Amygdala (tissue), 56 donors: ENCODE data around the gene CA14.
A peak's percentile ranks its signal among the peaks of the same experiment; 100 is the strongest.
"Not testable (repeated sequence)": the region's sequence is repeated elsewhere in the genome, so short reads cannot be mapped to it uniquely, and the experiment has no call there.

ENCODE experiments used
- DNase-seq, 56 donors: peaks; one replicate each; lab custom pipeline; 2025; lab: John Stamatoyannopoulos, UW

CA14 gene

GRCh38 chr1:150257624-150258585 lies at the start of gene CA14:
Gene CA14 (plus strand): TSS chr1:150257774. CDS start chr1:150258129, 355 bp downstream.
- DNase-seq, result peak in 50 of 56 donors; percentile 11 to 84 (median 51)

DNA sequence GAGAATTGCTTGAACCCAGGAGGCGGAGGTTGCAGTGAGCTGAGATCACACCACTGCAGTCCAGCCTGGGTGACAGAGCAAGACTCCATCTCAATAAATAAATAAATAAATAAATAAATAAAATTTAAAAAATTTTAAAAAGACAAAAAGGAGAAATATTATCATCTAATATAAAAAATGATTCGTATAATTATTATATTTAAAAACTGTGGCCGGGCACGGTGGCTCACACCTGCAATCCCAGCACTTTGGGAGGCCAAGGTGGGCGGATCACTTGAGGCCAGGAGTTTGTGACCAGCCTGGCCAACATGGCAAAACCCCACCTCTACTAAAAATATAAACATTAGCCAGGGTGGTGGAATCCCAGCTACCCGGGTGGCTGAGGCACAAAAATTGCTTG lies 49.1 kb upstream of the CA14 start:
- DNase-seq, result not testable (repeated sequence)

- DNase-seq, result no peak
Observed at GRCh38 chr1:150210091-150210490, 47.5 kb upstream of the CA14 start.

- no peak for DNase-seq
Observed at GRCh38 chr1:150210706-150211105, 46.9 kb upstream of the CA14 start.

DNA sequence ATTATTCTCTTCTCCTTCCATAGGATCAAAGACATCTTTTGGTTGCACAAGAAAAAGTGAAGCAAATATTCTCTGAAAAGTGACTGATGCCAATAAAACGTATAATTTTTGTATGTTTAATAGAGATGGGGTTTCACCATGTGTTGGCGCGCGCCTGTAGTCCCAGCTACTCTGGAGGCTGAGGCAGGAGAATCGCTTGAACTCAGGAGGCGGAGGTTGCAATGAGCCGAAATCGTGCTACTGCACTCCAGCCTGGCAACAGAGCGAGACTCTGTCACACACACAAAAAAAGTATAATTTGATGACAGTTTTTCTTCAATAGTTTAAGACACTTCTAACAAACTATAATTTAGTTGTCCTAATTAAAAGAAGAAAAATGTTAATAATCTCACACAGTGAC lies 45.5 kb upstream of the CA14 start:
- no peak for DNase-seq

- DNase-seq, result peak; percentile 40 to 96 (median 89)
Observed at GRCh38 chr1:150213170-150214098, 44.1 kb upstream of the CA14 start.

GRCh38 chr1:150214099-150214756 lies 43.3 kb upstream of the CA14 start:
- DNase-seq, result not testable (repeated sequence)

DNA sequence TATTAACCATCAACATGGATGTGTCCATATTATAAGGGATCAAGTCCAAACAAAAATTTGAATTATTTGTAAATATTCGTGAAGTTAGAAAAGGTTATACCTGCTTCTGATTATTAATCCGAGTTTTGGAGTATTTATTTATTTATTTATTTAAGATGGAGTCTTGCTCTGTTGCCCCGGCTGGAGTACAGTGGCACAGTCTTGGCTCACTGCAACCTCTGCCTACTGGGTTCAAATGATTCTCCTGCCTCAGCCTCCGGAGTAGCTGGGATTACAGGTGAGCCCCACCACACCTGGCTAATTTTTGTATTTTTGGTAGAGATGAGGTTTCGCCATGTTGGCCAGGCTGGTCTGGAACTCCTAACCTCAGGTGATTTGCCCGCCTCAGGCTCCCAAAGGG lies 41.7 kb upstream of the CA14 start:
- not testable (repeated sequence) for DNase-seq

GRCh38 chr1:150221552-150221951 lies 36.0 kb upstream of the CA14 start:
- DNase-seq, result no peak

DNA sequence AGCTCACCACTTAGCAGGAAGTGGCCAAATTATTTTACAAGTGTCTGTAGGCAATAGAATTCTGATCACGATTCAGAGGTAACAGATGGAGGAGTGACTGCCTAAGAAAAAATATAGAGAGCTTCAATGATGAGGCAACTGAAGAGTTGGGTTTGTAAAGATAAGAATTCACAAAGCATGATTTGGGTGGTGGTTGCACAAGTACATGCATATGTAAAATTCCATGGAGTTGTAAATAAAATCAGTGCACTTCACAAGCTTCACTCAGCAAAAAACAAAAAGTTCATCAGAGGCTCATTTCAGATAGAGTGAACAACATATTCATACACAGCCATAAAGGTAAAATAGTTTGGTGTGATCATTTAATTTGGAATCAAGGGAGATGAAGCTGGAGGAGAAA lies 32.6 kb upstream of the CA14 start:
- DNase-seq, result no peak

DNA sequence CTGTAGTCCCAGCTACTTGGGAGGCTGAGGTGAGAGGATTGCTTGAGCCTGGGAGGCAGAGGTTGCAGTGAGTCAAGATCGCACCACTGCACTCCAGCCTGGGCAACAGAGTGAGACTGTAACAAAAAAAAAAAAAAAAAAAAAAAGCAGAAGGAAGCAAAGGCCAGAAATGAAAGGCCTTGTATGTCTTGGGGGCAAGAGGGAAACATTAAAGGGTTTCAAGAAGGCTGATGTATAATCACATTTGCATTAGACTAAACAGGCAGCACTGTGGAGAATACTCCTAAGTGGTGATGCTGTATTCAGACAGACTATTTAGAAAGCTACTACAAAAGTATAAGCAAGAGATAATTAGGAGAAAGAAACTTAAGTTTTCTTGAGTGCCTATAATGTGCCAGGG lies 32.0 kb upstream of the CA14 start:
- DNase-seq, result no peak

GRCh38 chr1:150226486-150226885 lies 31.1 kb upstream of the CA14 start:
- DNase-seq, result no peak

GRCh38 chr1:150227228-150227627 lies 30.3 kb upstream of the CA14 start:
- no peak for DNase-seq

DNA sequence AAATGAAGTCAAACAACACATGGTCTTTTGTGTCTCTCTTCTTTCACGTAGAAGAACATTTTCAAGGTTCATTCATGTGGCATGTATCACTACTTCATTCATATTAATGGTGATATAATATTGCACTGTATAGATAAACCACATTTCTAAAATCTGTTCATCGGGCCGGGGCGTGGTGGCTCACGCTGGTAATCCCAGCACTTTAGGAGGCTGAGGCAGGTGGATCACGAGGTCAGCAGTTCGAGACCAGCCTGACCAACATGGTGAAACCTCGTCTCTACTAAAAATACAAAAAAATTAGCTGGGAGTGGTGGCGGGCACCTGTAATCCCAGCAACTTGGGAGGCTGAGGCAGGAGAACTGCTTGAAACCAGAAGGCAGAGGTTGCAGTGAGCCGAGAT lies 29.3 kb upstream of the CA14 start:
- DNase-seq, result not testable (repeated sequence)

GRCh38 chr1:150232921-150233320 lies 24.7 kb upstream of the CA14 start:
- not testable (repeated sequence) for DNase-seq

DNA sequence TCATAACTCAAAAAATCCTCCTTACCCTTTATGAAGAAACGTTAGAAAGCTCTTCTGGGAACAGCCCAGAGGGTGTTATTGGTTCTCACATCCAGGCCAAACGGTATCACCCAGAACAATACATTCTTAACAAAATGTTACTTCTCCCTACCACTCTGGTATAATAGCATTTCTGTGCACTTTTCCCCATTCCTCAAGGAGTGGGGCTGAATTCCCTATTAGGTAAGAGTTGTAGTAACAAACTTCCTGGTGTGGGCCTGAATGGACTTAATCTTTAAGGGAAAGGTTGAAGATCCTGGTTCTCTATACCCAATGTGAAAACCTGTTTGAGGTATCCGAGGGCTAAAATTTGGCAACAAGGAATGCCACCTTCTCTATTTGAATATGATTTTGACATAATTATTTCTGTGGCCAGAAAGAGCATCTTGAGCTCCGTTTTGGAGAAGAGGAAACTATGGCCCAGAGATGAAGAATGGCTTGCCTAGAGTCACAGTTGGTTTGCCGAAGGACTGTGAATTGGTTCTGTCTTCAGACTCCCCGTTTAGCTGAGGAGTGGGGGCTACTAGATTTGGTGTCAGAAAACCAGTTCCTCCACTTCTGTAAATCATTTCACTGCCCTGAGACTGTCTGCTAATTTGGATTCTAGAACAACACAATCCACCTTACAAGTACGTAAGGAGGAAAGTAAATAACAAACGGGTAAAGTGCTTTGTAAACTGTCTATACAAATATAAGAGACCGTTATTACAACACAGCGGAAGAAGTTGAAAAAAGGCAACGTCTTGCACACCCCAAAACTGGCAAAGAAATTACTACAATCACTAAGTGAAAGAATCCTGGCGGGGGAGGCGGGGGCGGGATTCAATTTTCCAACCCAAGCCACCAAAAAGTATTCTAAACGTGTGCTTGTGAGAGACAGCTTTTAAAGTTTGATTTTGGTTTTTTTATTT lies 23.9 kb upstream of the CA14 start:
- DNase-seq, result peak in 4 of 56 donors; percentile 2 to 27 (median 9)

DNA sequence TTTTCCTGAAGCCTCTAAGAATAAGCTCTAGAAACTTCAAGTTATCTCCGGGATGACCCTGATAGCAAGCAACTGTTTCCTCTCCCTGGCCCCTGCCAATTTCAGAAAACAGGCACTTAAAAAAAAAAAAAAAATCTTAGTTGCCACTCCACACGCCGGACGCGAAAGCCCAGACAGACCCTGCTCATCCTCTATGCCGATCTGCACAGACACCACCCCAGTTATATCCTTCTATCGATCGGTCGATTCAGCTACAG lies 23.3 kb upstream of the CA14 start:
- no peak for DNase-seq

DNA sequence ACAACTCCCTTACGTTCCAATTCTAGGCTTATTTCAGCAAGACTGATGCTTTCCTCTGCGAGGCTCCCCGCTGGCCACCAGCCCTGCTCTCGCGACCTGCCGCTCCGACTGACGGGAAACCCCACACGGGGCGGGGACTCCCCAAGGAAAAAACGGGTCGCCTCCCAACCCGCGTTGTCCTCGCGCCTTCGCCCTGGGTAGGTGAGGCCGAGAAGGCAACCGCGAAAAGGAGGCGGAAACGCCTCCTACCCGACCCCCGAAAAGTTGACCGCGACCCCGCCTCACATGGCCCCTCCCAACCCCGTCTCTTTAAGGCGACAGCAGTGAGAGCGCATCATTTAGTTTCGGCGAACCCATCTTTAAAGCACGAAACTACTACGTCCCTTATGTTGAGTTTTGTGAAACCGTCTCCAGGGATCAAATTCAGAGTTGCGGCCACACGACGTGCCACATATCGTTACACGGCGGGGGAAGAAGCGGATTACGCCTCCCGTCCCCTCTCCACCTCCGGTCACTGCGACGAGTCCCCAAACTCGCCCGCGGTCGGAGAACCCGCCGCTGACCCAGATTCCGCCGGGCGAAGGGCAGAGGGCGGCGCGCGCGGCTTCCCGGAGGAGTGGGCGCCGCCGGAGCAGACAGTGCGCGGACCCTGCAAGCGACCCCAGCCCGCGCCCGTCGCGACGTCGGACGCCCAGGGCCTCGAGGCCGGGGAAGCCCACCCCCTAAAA lies 22.8 kb upstream of the CA14 start:
- peak in 50 of 56 donors; percentile 13 to 77 (median 58) for DNase-seq

DNA sequence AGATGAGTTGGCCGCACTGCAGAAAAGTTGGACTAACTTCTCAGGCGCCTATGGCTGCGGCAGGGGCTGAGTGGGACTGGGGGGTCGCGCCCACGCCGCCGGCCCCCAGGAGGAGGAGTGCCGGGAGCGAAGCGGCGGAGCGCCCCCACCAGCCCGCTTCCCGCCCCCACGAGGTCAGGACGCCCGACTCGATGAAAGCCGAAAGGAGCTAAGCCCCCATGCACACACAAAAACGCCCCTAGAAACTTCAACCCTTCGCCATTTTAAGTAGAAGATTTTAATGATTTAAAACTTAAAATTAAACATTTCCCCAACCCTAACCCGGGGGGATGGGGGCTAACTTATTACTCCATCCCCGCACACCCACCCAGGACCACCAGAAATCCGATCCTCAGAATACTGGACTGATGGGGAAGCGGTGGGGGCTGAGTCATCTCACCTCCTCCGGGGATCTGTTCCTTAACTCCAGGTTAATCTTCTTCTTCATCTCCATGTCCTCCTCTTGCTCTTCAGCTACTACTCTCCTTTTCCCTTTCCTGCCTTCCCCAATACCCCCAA lies 22.2 kb upstream of the CA14 start:
- DNase-seq, result peak in 11 of 56 donors; percentile 17 to 57 (median 33)
